DND-41 (cell line): ENCODE results near the gene METTL25.
A peak's percentile ranks its signal among the peaks of the same experiment; 100 is the strongest.

Experiments
- ATAC-seq: fragments of 200-7000 bp; cut with Tn5 transposase; 3 replicates; pipeline ENCODE4 v1.9.1; 2021; ENCODE audit warnings: low read depth; ENCODE audit not compliant: insufficient read depth
- DNase-seq: peaks from one replicate; pipeline ENCODE4 v3.0.0-alpha.2; 2020
- H2AFZ ChIP-seq: 2 replicates; pipeline ENCODE4 v1.6.0; 2012; ENCODE audit warnings: low read depth, low read length
- H3K27ac ChIP-seq: 2 replicates; pipeline ENCODE4 v1.5.1; 2012; ENCODE audit warnings: low read length, inconsistent platforms
- H3K27me3 ChIP-seq: fragments of 200-600 bp; sonication (generic); 2 replicates; pipeline ENCODE4 v1.6.0; 2012; ENCODE audit warnings: low read length, mild to moderate bottlenecking, inconsistent platforms; ENCODE audit not compliant: insufficient read depth, poor library complexity
- H3K36me3 ChIP-seq: 2 replicates; pipeline ENCODE4 v1.5.1; 2012; ENCODE audit warnings: low read length, inconsistent platforms; ENCODE audit not compliant: insufficient read depth
- H3K4me1 ChIP-seq: 2 replicates; pipeline ENCODE4 v1.5.1; 2012; ENCODE audit warnings: mild to moderate bottlenecking, low read length; ENCODE audit not compliant: insufficient read depth
- H3K4me2 ChIP-seq: 2 replicates; pipeline ENCODE4 v1.6.0; 2012; ENCODE audit warnings: mild to moderate bottlenecking, moderate library complexity, low read length, inconsistent platforms; ENCODE audit not compliant: insufficient read depth
- H3K4me3 ChIP-seq, 2 experiments: fragments of 200-600 bp in 1 of 2; shearing (Covaris generic) in 1 of 2; 2 replicates each; pipeline ENCODE4 v1.5.1; 2012 to 2016; ENCODE audit warnings: inconsistent platforms in 2 of 2, low read length in 2 of 2, mild to moderate bottlenecking in 2 of 2, low read depth in 1 of 2, moderate library complexity in 1 of 2
- H3K79me2 ChIP-seq: 2 replicates; pipeline ENCODE4 v1.6.0; 2012; ENCODE audit warnings: low read length, inconsistent platforms; ENCODE audit not compliant: insufficient read depth
- H3K9ac ChIP-seq: 2 replicates; pipeline ENCODE4 v1.6.0; 2012; ENCODE audit warnings: low read depth, mild to moderate bottlenecking, inconsistent platforms, low read length, moderate library complexity
- H3K9me3 ChIP-seq: 2 replicates; pipeline ENCODE4 v1.5.1; 2012; ENCODE audit warnings: low read length, moderate library complexity, mild to moderate bottlenecking, inconsistent platforms; ENCODE audit not compliant: insufficient read depth, severe bottlenecking
- H4K20me1 ChIP-seq: 2 replicates; pipeline ENCODE4 v1.6.0; 2012; ENCODE audit warnings: low read length; ENCODE audit not compliant: insufficient read depth
- CTCF ChIP-seq: IDR thresholded peaks from 2 replicates; pipeline ENCODE4 v1.5.1; 2012; ENCODE audit warnings: borderline replicate concordance, low read length, moderate library complexity, mild to moderate bottlenecking; ENCODE audit not compliant: poor library complexity, severe bottlenecking; ENCODE audit errors: extremely low read depth
- EZH2 ChIP-seq: IDR thresholded peaks from 3 replicates; pipeline ENCODE4 v1.6.1; 2012; ENCODE audit warnings: borderline replicate concordance, low read depth, mild to moderate bottlenecking, moderate library complexity, low read length, inconsistent platforms; ENCODE audit not compliant: severe bottlenecking

The METTL25 gene

GRCh38 chr12:82525616-82526015 is 167.3 kb downstream of the METTL25 start:
- no peaks in the 10 kb centered on the region for H3K36me3 ChIP-seq
- no peaks in the 10 kb centered on the region for H4K20me1 ChIP-seq
- TF ChIP-seq CTCF (no peak), EZH2 (no peak)
- no peaks in the 10 kb centered on the region for H3K27me3 ChIP-seq
- no peak for DNase-seq
- no peaks in the 10 kb centered on the region for H3K79me2 ChIP-seq
- no peak overlapping the region for H3K4me2 ChIP-seq
- ATAC-seq = no peak
- no peak overlapping the region for H3K4me3 ChIP-seq
- no peaks in the 10 kb centered on the region for H3K9me3 ChIP-seq
- no peak overlapping the region for H2AFZ ChIP-seq
- H3K9ac ChIP-seq = no peak overlapping the region
- H3K27ac ChIP-seq = no peak overlapping the region
- H3K4me1 ChIP-seq = no peaks in the 10 kb centered on the region

- Histone ChIP-seq H3K27ac (no peak overlapping the region), H4K20me1 (no peaks in the 10 kb centered on the region), H2AFZ (no peak overlapping the region), H3K9ac (no peak overlapping the region), H3K79me2 (no peaks in the 10 kb centered on the region), H3K4me1 (no peaks in the 10 kb centered on the region), H3K4me2 (no peak overlapping the region), H3K9me3 (no peaks in the 10 kb centered on the region), H3K36me3 (no peaks in the 10 kb centered on the region), H3K4me3 (no peak overlapping the region), H3K27me3 (no peaks in the 10 kb centered on the region)
- TF ChIP-seq CTCF (peak; percentile 82), EZH2 (no peak)
- DNase-seq (peak; percentile 18), ATAC-seq (peak; percentile 44; the same call in 1 of the 3 replicates)
Measured at GRCh38 chr12:82527165-82527780, 168.9 kb downstream of the METTL25 start.
